ENCODE results near the gene COLGALT1. TPM values are rescaled to one million over a fixed set of nuclear protein-coding genes. Genes with fewer than 3 reads are reported as not detected.

COLGALT1 gene
- polyA plus RNA-seq, 1 of the 3 experiments (the other 2 are of a cell fraction), result 83.8 TPM

DNA sequence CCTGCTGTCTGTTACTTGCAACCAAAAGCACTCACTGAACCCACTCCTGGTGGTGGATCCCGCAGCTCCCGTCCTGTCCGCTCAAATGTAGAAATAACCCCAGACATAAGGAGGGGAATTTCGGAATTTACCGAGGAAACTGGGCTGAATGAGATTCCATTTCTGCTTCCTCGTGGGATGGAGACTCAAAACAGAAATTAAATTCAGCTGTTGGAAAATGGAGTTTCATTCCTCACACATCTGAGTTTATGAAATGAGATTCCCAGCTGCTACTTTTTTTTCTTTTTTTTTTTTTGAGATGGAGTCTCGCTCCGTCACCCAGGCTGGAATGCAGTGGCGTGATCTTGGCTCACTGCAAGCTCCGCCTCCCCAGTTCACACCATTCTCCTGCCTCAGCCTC lies 44.3 kb downstream of the COLGALT1 start:
- no peak overlapping the region for H3K9ac ChIP-seq
- no peak overlapping the region for H3K4me2 ChIP-seq

DNA sequence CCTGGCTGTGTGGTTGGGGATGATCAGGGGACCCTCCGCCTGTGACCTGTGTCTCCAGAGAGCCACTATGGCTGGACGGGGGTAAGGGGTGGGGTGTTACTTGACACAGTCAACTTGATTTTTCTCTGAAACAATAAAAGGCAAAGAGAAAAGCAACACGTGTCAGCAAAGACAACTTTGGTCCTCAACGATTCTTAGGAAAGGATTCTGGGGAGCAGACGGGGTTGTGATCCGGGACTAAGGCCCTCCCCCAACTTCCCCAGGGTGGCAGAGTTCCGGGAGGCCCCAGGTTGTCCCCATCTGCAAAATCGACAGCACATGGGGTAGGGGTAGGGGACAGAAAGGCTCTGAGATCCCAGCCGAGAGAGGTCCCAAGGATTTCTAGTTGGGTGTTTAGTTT lies 46.2 kb downstream of the COLGALT1 start:
- TF ChIP-seq EZH2phosphoT487 (IDR thresholded peaks at IDR 0.05; ENCODE audit: borderline replicate concordance, low read depth) (no peak), RCOR1 (IDR thresholded peaks at IDR 0.05; ENCODE audit: low read length) (no peak), USF1 (IDR thresholded peaks at IDR 0.05; ENCODE audit: borderline replicate concordance, low read depth) (no peak), TAF1 (IDR thresholded peaks at IDR 0.05; ENCODE audit: borderline replicate concordance, low read depth, low read length) (no peak), FOSL2 (IDR thresholded peaks at IDR 0.05; ENCODE audit: borderline replicate concordance, low read depth) (no peak), MXI1 (IDR thresholded peaks at IDR 0.05; ENCODE audit: low read depth, low read length) (no peak), PBX3 (IDR thresholded peaks at IDR 0.05) (no peak)
- no peak overlapping the region for H3K27ac ChIP-seq (ENCODE audit: low read depth in 2 of 2, low read length in 1 of 2)
- peaks cover 0 to 12% of the 10 kb centered on the region in 2 experiments; a peak in 1 of 4 replicates for H3K4me1 ChIP-seq (ENCODE audit: control insufficient read depth in 1 of 2, insufficient read depth in 2 of 2, low read depth in 1 of 2, low read length in 1 of 2)
- H4K20me1 ChIP-seq (ENCODE audit: insufficient read depth), result no peaks in the 10 kb centered on the region
- no peak overlapping the region for H3K9ac ChIP-seq
- H3K27me3 ChIP-seq (ENCODE audit: insufficient read depth), result peaks cover 40% of the 10 kb centered on the region; the same call in 1 of the 2 replicates
- no peak for DNase-seq
- no peak overlapping the region for H2AFZ ChIP-seq (ENCODE audit: low read depth)
- POLR2A ChIA-PET, result no interaction called here
- H3K9me3 ChIP-seq, result no peaks in the 10 kb centered on the region
- WGBS (ENCODE audit: low lambda C conversion rate), result 27% methylated on average over 9 of the region's 9 CpGs
- H3K9me2 ChIP-seq, result no peaks in the 10 kb centered on the region
- no peaks in the 10 kb centered on the region for H3K79me2 ChIP-seq (ENCODE audit: insufficient read depth)
- H3F3A ChIP-seq (replicated peaks; ENCODE audit: insufficient read depth), result no peaks in the 10 kb centered on the region
- H3K36me3 ChIP-seq (replicated peaks in 1 of 2; ENCODE audit: control insufficient read depth in 1 of 2, insufficient read depth in 2 of 2, low read length in 1 of 2), result no peaks in the 10 kb centered on the region
- H3K4me2 ChIP-seq, result no peak overlapping the region
- no peak overlapping the region for H3K4me3 ChIP-seq (ENCODE audit: low read depth in 2 of 2, low read length in 1 of 2)
- CTCF ChIA-PET, result no interaction called here

More for the DNA sequence above, 44.3 kb downstream of the COLGALT1 start:
- Histone ChIP-seq H3K4me1 (ENCODE audit: control insufficient read depth in 1 of 2, insufficient read depth in 2 of 2, low read depth in 1 of 2, low read length in 1 of 2) (peaks cover 0 to 5% of the 10 kb centered on the region in 2 experiments; a peak in 1 of 4 replicates), H2AFZ (ENCODE audit: low read depth) (no peak overlapping the region), H3K9me2 (no peaks in the 10 kb centered on the region), H3K4me3 (ENCODE audit: low read depth in 2 of 2, low read length in 1 of 2) (no peak overlapping the region), H3F3A (replicated peaks; ENCODE audit: insufficient read depth) (no peaks in the 10 kb centered on the region), H4K20me1 (ENCODE audit: insufficient read depth) (no peaks in the 10 kb centered on the region), H3K9me3 (no peaks in the 10 kb centered on the region), H3K36me3 (replicated peaks in 1 of 2; ENCODE audit: control insufficient read depth in 1 of 2, insufficient read depth in 2 of 2, low read length in 1 of 2) (no peaks in the 10 kb centered on the region), H3K27me3 (ENCODE audit: insufficient read depth) (peaks cover 42% of the 10 kb centered on the region; the same call in 1 of the 2 replicates), H3K27ac (ENCODE audit: low read depth in 2 of 2, low read length in 1 of 2) (no peak overlapping the region), H3K79me2 (ENCODE audit: insufficient read depth) (no peaks in the 10 kb centered on the region)
- ChIA-PET CTCF (interaction anchor here (1.0 kb wide), 1 partner anchor 87 kb away, joined by 3 read pairs; no protein-coding TSS in a partner anchor), POLR2A (no interaction called here)
- no peak for DNase-seq
- WGBS (ENCODE audit: low lambda C conversion rate), result 61% methylated on average over 10 of the region's 10 CpGs
- TF ChIP-seq, protein P1, sequence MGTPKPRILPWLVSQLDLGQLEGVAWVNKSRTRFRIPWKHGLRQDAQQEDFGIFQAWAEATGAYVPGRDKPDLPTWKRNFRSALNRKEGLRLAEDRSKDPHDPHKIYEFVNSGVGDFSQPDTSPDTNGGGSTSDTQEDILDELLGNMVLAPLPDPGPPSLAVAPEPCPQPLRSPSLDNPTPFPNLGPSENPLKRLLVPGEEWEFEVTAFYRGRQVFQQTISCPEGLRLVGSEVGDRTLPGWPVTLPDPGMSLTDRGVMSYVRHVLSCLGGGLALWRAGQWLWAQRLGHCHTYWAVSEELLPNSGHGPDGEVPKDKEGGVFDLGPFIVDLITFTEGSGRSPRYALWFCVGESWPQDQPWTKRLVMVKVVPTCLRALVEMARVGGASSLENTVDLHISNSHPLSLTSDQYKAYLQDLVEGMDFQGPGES (IDR thresholded peaks at IDR 0.05; ENCODE audit: low read depth, low read length), result no peak
- TF ChIP-seq POLR2AphosphoS5 (IDR thresholded peaks at IDR 0.05; ENCODE audit: low read depth, low read length) (no peak), CHD2 (IDR thresholded peaks at IDR 0.05; ENCODE audit: low read length, partially characterized antibody) (no peak), JUND (IDR thresholded peaks at IDR 0.05) (no peak), RCOR1 (IDR thresholded peaks at IDR 0.05; ENCODE audit: low read length) (no peak), MXI1 (IDR thresholded peaks at IDR 0.05; ENCODE audit: low read depth, low read length) (no peak)

Measured in SK-N-SH (cell line).